Lung microvascular endothelial cell (primary cell): ENCODE measurements around the gene C9orf72. TPM values are rescaled to one million over a fixed set of nuclear protein-coding genes. Genes with fewer than 3 reads are reported as not detected.
"Not testable (repeated sequence)": the region's sequence is repeated elsewhere in the genome, so short reads cannot be mapped to it uniquely, and the experiment has no call there.

Experiments
- DNase-seq, 2 donors: peaks; one replicate each; pipeline versions ENCODE4 v3.0.0 to v3.0.0-alpha.2; 2010; ENCODE audit warnings: low read depth in 2 of 2
- total RNA-seq: library from RNA; depleted of rRNA; stranded (reverse); fragments of >200 nt; gene quantifications from 2 replicates; pipeline ENCODE4 v1.2.1, GENCODE V29; 2014

The C9orf72 gene
- 5.2 and 7.5 TPM in 2 replicates for total RNA-seq

GRCh38 chr9:27572918-27573633, at the start of gene C9orf72:
C9orf72 (minus strand) TSS chr9:27573481; CDS start chr9:27567120, 6,361 bp downstream.
- DNase-seq = peak in 1 of 2 donors; percentile 70

DNA sequence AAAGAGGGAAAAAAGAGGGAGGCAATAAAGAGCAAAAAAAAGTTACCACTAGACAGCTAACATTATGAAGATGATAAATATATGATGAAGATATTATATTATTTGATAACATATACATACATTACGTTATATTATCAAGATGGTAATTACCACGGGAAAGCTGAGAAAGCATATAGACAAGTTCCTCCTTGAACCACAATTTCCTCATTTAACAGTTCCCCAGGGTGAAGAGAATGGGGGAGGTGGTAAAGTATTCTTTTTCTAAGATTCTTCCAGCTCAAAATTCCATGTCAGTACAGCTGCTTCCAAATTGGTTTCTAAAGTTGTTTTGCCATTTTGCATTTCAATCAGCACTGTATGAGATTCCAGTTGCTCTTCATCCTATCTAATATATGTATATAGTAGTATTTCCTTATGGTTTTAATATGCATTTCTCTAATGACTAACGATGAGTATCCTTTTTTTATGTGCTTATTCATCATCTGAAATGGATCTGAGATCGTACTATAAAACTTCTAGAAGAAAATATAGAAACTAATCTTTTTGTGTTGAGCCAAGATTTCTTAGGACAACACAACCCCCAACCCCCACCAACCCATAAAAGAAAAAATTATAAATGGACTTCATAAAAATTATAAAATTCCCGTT, 49.5 kb upstream of the C9orf72 start:
- no peak for DNase-seq

DNA sequence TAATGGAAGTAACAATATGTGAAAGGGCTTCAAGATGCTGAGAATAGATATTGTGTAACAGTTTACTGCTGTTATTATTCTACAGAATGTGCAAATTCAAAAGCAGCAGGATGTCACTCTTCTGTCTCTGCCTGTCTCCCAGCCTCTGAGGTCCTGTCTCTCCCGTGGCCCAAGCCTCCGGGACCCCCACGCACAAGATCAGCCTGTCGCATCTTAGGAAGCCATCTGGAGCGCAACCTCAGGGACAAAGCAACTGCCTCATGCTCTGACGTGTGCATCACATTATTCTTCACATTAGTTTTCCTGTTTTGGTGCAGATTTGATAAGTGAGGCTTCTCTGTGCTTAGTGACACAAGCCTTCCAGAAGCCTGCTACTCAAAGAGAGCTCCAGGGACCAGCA, 46.5 kb upstream of the C9orf72 start:
- DNase-seq = no peak

GRCh38 chr9:27618066-27618465, 44.8 kb upstream of the C9orf72 start:
- no peak for DNase-seq

DNA sequence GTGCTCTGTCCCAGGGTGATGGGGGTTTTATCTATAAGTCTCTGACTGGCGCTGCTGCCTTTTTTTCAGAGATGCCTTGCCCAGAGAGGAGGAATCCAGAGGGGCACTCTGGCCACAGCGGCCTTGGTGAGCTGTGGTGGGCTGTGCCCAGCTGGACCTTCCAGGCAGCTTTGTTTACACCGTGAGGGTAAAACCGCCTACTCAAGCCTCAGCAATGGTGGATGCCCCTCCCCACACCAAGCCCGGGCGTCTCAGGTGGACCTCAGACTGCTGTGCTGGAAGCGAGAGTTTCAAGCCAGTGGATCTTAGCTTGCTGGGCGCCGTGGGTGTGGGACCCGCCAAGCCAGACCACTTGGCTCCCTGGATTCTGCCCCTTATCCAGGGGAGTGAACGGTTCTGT, 41.3 kb upstream of the C9orf72 start:
- no peak for DNase-seq

DNA sequence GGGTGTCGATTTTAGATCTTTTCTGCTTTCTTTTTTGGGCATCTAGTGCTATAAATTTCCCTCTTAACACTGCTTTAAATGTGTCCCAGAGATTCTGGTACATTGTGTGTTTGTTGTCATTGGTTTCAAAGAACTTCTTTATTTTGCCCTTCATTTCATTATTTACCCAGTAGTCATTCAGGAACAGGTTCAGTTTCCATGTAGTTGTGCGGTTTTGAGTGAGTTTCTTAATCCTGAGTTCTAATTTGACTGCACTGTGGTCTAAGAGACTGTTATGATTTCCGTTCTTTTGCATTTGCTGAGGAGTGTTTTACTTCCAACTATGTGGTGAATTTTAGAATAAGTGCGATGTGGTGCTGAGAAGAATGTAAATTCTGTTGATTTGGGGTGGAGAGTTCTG, 38.8 kb upstream of the C9orf72 start:
- not testable (repeated sequence) for DNase-seq

DNA sequence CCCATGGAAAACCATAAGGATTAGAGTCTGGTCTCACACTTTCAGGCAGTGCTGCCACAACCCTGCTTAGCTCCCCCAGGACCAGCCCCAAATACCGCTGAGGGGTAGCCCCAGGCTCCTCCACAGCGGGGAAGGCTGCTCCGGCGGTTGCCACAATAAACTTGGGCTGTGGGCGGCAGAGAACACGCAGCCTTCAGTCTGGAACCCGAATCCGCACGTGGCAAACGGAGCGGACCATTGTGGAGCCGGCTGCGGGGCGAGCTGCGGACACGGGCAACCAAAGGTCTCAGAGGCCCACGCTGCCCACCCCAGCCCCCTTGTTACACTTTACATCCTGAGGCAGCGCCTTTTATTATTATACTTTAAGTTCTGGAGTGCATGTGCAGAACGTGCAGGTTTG, 37.3 kb upstream of the C9orf72 start:
- DNase-seq = no peak

- DNase-seq = no peak
These were observed 29.7 kb upstream of the C9orf72 start for GRCh38 chr9:27602954-27603353.

GRCh38 chr9:27602142-27602861, 29.0 kb upstream of the C9orf72 start:
- DNase-seq = no peak

DNA sequence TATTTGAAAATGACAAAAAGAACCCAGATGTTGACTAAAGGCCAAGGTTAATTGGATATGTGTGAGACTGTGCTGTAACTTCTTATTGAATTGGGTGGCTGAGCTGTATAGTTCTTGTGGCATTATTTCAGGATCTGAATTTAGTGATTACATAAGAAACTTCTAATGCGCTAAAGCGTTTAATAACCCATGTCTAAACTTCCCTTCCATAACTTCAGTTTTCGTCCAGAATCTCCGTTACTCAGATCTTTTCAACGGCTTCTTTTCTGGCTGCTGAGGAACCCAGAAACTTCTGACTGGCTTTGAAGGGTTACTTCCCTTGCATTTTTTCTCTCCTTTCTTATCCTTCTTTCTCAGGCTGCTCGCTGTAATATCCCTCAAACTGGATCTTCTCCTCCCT, 28.1 kb upstream of the C9orf72 start:
- no peak for DNase-seq

- no peak for DNase-seq
These were observed 27.0 kb upstream of the C9orf72 start for GRCh38 chr9:27600256-27600655.

DNA sequence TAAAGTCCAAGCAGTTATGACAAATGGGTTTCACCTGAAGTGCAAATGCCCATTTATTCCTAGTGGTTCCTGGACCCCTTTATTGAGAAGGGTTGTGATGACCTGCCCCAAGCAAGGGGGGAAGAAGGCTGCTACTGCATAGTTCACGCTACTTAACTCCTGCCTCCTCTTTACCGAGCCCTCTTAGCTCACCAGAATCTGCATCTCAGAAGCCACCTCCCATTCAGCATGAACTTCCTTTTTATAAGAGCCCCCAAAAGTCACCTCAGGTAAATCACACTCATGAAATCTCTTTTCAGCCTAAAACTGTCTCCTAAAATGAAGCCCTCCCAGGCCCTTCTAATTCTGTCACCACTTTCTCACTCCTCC, 26.6 kb upstream of the C9orf72 start:
- DNase-seq = no peak

DNA sequence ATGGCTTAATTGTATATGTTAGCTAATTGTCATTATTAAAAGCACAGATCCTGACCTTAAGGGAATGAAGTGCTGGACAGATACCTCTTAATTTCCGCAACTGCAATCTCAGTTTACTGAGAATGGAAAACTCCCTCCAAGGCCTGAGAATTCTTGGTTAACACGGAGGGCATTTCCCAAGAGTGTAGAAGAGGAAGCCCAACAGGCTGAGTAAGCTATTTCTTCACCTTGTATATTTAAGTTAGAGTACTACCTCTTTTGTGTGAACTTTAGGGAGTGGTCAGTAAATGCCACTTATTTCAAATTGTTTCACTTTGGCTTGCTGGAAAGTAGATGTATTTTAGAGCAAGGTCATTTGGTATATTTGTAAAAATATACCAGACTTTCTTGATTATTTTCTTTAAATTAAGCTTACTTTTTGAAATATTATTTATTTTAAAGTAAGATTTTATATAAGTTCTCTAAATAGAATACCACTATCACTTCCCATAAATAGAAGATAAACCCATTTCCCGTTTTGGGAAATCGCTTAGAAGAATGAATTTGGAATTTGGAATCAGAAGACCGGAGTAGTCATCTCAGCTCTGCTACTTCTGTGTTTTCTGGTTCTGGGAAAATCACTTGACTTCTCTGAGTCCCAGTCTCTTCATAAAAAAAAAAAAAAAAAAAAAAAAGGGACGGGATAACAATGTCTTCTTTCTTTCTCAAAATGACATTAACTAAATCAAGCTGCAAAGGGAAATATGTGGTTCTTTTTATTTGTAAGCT, 26.0 kb upstream of the C9orf72 start:
- DNase-seq = no peak

- no peak for DNase-seq
These were observed 22.5 kb upstream of the C9orf72 start for GRCh38 chr9:27595733-27596132.

DNA sequence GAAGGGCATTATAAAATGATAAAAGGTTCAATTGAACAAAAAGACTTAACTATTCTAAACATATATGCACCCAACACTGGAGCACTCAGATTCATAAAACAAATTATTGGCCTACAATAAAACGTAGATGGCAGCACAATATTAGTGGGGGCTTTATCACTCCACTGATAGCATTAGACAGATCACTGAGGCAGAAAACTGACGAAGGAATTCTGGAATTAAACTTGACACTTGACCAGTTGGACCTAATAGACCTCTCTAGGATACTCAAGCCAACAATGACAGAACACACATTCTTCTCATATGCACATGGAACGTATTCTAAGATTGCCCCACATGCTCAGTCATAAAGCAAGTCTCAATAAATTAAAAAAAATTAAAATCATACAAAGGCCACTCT, 18.4 kb upstream of the C9orf72 start:
- no peak for DNase-seq

- no peak for DNase-seq
These were observed 17.8 kb upstream of the C9orf72 start for GRCh38 chr9:27591093-27591492.

GRCh38 chr9:27590651-27591050, 17.4 kb upstream of the C9orf72 start:
- no peak for DNase-seq

GRCh38 chr9:27589462-27589861, 16.2 kb upstream of the C9orf72 start:
- no peak for DNase-seq

DNA sequence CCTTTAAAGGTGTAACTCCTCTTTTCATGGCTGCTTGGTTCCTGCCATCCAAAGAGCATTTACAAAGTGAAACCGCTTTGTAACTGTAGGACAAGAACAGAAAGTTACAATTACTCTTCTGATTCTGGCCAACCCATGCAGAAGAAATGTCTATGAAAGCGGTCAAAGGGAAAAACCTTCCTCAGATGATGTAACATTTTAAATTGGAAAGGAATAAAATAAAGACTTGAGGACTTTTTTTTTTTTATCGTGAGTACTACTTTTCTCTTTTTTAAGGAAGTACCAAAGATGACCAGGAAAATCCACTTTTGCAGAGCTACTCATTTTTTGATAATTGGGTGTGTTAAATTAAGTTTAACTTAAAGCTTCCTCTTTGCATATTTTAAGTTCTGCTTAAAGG, 13.0 kb upstream of the C9orf72 start:
- no peak for DNase-seq

DNA sequence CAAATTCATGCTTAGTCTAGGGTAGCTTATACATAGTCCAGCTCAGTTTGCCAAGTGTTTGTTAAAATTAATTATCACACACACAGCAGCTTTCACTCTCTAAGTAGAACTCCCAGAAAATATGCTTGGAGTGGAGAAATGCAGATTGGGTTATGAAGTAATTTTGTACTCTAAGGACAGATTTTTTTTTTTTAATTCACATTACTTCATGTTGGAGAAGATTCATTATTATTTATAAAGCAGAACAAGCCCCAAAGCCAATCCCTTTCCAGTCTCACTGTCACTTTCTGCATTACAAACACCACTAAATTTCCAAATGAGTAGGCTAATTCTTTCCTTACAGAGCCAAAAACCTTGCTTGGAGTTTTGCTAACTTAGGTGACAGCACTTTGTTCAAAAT, 11.7 kb upstream of the C9orf72 start:
- no peak for DNase-seq

DNA sequence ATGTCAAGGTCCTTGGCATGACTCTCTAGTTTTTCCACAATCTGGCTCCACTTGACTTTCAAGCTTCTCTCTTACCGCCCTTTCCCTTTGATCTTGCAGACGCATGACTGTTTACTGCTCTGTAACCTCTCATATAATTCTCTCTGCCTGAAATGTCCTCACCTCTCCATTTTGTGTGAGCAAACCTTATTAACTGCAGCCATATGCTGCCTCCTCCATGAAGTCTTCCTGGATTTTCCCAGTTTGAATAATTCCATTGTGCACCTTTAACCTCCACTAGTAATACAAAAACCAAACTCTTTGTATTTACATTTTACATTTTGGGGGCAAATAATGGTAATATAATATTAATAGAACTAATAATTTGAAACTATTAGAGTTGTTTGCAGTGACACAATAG, 9.5 kb upstream of the C9orf72 start:
- no peak for DNase-seq

- DNase-seq = no peak
These were observed 8.5 kb upstream of the C9orf72 start for GRCh38 chr9:27581826-27582225.
